CD4-positive, alpha-beta T cell treated with Interferon gamma for 1 hour (primary cell): Measurements from ENCODE around the gene RARRES2.
"Not testable (repeated sequence)": the region's sequence is repeated elsewhere in the genome, so short reads cannot be mapped to it uniquely, and the experiment has no call there.

Source experiments
- DNase-seq: peaks from one replicate; pipeline ENCODE4 v3.0.0-alpha.2; 2020

The RARRES2 gene

DNA sequence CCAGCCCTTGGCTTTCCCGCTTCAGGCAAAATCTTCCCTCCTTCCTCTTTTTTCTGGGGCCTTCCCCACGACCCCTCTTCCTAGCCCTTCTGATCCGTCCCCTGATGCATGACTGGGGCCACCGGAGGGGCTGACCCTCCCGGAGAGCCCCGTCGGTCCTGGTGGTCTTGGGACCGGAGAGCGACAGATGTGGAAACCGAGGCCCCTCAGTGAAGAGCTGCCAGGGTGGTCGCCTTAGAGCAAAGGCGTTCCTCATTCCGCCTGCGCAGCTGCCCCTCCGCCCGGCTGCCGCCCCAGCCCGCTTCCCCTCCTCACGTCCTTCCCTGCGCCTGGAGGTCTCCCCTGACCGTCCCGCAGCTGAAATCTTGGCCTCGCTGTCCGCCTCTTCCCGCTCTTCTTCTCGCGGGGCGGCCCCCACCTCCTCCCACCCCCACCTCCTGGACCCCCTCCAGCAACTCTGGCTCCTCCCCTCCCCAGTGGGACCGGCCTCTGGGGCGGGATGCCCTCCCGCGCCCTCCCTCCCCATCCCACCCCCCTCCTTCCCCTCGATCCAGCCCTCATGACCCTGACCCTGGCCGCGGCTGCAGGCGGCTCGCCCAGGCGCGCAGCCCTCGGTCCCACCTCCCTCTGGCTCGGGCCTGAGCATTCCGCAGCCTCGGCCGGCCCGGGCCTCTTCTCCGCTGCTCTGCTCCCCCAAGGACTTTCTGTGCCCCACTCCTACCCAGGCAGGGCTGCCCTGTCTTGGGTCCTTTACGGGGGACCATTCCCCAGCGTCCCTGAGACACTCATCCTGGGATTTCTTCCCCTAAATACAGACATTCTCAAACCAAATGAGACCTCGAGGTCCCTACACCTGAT, at the start of gene RARRES2:
TSS of gene RARRES2 (minus strand) at position 367 of the 858 bp plus-strand sequence. CDS start 1,020 bp downstream, outside the sequence.
- no peak for DNase-seq

DNA sequence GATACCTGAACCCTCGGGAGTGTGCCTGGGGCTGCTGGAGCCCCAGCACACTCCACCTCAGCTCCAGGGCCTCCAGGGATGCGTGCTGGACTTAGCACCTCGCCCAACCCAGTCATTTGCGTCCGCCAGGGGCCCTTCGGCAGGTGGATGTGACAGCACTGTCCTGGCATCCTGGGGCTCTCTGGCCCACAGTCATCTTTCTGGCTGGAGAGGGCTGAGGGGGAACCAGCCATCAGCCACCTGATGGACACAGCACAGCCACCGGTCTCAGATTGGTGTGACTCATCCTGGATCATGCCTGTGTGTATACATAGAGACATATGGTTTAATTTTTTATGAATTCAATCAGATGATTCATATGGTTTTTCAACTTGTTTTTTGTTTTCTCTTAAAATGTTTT, 48.8 kb upstream of the RARRES2 start:
- DNase-seq, result no peak

DNA sequence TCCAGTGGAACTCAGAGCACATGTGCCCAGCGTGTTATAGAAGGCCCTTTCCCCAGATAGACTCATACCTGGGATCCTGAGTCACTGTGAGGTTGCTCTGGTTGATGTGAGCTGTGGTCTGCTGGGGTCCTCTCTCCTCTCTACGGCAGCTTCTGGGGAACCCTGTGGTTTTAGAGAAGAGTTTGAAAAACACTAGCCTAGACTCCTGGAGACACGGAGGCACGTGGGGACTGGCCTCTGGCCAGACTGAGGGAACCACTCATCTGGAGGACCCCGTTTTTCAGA, 48.0 kb upstream of the RARRES2 start:
- no peak for DNase-seq

DNA sequence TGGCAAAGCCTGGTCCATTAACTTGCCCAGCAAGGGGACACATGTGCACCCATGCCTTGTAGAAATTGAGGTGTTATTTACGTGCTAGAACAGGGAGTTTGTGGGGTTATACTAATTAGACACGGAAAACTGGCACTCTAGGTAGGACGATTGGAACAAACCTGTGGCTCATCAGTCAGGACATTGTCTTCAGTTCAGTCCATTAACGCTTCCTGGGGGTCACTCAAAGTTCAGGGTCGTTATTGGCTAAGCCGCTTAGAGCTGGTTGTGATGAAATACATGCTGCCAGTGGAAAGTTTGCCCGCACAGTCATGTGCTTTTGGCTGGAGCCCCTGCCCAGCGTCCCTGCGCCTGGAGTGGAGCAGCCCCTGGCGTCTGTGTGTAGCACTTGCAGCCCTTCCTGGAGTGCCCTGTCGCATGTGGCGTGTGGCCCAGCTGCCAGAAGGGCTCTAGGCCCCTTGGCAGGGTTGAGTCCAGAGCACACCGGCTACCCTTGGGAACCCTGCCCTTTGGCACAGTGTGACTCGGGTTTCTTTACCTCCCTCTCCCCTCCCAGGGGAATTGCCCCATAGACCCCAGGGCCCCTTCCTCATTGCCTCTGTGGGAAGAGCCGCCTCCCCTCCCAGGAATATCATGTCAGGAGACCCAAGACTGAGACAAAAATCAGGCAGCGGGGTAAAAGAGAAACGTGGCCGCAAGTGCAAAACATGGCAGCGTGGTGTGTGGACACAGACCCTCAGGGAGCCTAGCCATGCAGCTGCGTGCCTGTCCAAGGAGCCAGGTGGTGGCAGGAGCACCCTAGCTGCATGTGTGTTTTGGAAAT, 47.5 kb upstream of the RARRES2 start:
- DNase-seq, result no peak

DNA sequence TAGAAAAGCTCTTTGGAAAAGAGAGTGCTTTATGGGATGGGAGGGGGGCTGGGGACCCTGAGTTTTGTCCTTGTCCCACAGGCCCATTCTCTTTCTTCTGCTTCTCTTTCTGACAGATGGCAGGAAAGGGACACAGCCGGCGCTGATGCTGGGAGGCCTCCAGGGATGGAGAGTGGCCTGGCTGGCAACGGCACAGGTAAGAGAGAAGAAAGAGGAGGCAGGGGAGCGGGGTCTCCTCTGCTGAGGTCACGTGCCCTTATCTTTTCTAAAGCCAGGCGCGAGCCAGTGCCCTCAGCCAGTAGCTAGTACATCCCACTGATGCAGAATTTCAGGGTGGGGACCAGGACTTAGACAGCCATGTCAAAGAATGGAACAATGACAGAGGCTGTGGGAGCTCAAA, 46.9 kb upstream of the RARRES2 start:
- no peak for DNase-seq

DNA sequence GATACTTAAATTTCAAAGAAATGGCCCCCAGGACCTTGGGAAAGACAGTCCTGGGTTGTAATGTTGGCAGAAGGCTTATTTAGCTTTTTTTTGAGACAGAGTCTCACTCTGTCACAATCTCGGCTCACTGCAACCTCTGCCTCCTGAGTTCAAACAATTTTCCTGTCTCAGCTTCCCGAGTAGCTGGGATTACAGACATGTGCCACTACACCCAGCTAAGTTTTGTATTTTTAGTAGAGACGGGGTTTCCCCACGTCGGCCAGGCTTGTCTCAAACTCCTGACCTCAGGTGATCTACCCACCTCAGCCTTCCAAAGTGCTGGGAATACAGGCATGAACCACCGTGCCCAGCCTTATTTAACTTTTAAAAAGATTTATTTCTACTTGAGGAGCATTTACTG, 44.5 kb upstream of the RARRES2 start:
- not testable (repeated sequence) for DNase-seq

DNA sequence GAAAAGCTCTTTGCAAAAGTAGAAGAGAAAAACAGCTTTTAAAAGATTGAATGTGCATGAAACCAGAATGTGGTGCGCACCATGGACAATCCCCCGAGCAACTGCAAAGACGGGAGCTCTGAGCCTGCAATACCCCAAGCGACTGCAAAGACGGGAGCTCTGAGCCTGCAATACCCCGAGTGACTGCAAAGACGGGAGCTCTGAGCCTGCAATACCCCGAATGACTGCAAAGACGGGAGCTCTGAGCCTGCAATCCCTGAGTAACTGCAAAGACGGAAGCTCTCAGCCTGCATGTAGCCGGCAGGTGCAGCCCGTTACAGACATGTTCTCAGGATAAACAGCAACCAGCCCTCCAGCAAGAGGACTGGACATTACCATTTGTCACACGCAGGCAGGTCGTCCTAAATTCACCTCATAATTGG, 43.9 kb upstream of the RARRES2 start:
- no peak for DNase-seq

DNA sequence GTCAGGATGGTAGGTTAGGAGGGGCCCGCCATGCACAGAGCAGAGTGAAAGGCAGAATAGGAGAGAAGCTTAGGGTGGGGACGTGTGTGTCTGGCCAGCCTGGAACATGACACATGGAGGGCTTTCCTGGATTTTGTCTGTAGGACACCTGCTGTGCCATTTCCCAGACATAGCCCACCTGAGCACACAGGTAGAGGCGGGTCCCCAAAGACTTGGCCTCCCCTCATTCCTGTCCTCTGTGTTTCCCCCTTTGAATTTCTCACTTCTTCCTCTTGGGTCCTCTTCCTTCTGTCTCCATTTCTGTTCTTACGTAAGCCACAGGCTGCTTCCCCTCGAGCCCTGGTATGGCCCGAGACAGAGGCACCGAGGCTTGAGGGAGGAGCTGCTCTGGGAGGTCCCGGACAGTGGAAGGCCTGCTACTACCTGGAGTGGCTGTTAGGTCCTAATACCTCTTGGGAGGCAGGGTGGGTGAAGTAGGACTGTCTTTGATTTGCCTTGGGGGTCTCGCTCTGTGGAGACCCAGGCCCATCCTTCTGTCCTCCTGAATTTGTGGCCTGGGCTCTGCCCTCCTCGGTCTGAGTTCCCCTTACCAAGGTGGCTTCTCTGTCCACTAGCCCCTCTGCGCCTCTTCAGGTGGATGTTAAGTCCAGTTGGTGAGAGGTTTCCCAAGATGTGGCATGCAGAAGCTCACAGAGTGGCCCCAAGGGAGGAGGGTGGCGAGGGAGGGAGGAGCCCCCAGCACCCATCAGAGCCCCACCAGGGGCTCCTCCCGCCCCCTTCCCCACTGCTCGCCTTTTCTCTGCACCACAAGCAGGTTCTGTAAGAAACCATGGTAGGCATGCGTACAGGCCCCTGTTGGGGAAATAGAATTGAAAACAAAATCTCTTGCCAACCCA, 43.2 kb upstream of the RARRES2 start:
- DNase-seq, result no peak

DNA sequence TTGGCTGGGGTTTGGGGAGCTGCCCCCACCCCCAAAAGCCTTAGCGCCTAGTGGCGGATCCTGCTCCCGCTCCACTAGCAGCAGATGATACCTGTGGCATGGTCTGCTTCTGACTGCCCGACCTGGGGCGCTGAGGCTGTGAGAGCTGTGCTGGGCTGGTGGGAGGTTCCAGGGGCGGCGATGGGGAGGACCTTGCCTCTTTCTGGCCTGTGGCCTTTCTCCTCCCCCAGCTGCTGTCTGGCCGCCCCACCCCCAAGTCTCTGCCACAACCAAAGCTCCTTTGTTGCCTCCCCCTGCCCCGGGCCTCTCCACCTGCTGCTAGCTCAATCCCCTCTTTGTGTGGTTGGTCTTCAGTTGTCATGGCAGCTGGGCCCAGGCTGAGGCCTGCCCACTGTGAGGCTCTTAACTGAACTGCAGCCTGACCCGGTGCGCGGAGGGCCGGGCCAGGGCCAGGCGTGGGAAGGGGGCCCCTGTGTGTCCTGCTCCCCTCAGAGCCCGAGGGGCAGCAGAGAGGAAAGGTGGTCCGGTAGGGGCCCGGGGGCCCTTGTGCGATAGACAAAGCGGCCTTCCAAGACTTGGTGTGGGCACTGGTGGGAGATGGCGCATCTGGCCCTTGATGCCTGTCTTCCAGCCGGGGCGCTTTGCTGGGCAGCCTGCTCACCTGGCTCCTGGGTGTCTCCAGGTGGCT, 42.4 kb upstream of the RARRES2 start:
- no peak for DNase-seq

DNA sequence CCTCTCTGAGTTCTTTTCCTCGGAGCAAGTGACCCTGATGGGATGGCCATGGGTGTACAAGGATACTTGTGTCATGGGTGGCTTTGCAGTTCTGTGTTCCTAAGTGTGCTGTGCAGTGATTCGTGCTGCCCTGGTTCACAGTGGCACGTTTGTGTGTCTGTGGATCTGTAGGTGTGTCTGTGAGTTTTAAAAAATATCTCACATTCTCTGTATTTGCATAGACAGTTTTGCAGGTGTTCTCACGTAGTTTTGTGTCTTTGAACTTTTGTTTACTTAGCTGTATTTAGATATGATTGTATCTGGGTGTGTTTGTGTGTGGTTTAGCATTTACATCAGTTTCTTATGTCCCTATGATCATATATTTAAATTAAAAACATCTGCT, 41.4 kb upstream of the RARRES2 start:
- DNase-seq, result no peak

DNA sequence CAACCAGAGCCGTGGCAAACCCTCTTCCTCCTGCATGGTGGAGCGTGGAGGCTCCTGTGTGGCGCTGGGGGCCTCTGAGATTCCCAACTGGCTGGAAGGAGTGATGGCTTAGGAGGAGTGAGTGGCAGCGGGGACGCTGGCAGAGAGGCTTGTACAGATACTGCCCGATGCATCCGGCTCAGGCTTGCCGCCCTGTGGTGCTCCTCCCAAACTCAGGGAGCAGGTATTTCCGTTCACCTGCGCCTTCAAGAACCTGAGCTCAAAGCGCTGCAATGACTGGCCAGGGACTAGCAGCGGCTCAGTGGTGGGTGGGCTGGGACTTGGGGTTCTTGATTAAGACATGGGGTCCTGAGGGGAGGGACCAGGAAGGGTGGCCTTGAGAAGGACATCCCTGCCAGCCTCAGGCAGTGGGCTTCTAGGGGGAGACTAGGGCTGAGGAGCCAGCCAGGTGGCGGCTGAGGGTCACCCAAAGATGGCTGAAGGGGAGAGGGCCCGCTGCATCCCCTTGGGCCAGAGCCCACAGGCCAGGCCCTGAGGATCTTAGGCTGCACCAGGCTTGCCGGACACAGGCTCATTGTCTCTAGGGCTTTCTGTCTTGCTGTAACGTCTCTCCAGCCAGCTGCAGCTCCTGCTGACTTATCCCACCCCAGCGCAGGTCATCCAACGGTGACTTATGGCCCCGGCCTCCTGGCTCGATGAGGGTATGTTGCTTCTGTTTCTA, 40.9 kb upstream of the RARRES2 start:
- DNase-seq, result no peak

DNA sequence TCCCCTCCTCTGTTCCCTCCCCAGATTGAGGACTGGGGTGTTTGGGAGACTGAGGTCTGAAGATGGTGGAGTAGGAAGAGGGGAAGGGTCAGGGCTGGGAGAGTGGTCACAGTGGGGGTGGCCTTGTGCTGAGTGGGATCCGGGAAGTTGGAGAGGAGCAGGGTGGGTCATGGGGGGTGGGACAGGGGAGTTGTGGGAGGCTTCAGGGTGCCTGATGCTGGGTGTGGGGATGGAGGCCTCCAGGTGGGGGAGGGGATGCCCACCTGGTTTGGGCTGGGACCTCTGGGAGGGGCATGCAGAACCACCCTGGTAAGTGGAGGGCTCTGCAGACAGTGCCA, 40.3 kb upstream of the RARRES2 start:
- no peak for DNase-seq

DNA sequence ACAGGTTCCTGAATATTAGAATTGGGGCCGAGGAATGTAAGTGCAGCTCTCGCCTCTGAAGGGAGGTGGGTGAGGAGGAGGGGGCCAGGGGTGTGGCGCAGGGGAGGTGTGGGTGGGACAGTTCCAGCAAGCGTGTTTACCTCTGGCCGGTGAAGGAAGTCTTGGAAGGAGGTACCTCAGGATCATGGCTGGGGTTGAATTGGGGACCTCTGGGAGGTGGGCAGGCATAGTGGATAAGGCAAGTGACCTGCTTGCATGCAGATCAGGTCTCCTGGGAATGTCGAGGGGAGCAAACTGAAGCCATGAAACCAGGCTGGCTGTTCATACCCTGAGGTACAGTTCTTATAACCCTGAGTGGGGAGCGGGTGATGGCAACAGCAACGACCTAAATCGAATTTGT, 39.7 kb upstream of the RARRES2 start:
- no peak for DNase-seq

DNA sequence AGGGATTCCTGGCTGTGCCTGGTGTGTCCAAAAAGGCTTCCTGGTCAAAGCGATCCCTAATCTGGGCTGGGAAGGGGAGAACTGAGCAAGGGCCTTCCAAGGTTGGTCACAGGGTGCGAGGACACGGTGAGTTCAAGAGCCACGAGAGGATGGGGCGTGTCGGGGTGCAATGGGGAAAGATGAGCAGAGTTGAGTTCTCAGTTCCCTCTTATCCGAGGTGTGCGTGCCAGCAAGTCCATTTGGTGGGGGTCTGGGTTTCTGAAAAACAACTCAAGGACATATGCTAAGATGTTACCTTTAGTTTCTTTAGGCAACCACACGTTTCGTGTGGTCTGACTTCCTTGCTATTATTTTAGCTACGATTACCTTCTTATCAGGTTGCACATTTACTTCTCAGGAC, 39.0 kb upstream of the RARRES2 start:
- DNase-seq, result no peak

DNA sequence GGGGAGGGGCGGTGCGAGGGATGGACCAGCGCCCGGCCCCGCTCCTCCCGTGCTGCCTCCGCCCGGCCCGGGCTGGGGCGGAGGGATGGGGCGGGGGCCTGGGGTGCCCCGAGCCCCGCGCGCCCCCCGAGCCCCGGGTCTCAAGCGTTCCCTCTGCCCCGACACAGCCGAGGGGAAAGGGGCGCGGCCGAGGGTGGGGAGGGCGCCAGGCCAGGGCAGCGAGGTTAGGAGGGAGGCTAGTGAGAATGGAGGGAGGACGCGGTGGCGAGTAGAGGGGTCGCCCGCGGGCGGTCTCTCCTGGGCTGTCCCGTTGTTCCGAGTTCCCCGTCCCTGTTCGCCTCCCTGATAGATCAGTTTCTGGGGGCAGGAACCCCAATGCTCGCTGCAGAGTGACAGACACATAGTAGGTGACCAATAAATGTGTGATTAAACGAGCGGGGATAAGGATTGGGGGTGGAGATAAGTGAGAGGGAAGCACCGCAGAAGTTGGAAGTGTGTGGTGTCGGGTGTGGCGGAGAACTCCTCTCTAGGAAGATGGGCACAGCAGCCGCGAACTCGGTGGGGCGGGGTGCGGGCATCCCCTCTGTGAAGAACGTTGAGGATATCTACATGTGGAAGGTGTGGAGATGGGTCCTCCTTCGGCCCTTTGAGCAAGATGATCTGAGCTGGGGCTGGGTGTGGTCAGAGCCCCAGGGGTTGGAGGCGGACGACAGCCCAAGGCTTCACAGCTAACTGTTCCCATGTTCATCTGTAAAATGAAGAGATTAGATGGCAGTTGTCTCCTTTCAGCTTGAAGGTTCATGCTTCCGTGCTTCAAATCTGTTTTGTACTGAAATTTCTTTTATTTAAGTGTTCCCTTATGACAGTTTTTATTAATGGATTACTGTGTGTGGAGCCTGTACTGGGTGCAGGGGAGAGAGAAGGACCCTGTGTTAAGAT, 38.3 kb upstream of the RARRES2 start:
- DNase-seq, result no peak

DNA sequence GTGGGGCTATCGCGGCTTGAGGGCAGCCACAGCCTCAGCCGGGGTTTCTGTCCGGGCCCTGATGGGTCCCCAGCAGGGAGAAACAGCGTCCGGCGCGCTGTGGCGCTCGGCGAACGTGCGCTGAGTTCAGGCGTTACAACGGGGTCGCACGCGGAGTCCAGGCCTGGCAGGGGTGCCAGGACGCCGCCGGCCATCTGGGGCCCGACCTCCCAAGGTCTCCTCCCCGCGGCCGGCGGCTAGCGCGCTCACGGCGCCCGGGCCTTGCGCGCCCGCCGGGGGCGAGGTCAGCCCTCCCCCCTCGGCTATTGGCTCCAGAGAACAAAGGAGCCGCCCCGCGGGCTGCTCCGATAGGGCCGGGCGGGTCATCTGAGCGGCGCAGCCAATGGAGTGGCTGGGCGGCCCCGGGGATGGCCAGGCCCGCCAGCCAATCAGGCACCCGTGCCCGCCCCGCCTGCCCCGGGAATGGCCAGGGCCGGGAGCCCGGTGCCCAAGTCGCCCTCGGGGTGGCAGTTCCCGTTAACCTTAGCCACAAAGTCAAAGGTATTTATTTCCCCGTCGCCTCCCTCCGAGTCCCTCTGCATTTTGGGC, 37.5 kb upstream of the RARRES2 start, which contains the start of gene ZNF775:
TSS of gene ZNF775 (plus strand) at position 478 of the 588 bp plus-strand sequence. CDS start 9,141 bp downstream, outside the sequence.
- DNase-seq, result peak; percentile 91

DNA sequence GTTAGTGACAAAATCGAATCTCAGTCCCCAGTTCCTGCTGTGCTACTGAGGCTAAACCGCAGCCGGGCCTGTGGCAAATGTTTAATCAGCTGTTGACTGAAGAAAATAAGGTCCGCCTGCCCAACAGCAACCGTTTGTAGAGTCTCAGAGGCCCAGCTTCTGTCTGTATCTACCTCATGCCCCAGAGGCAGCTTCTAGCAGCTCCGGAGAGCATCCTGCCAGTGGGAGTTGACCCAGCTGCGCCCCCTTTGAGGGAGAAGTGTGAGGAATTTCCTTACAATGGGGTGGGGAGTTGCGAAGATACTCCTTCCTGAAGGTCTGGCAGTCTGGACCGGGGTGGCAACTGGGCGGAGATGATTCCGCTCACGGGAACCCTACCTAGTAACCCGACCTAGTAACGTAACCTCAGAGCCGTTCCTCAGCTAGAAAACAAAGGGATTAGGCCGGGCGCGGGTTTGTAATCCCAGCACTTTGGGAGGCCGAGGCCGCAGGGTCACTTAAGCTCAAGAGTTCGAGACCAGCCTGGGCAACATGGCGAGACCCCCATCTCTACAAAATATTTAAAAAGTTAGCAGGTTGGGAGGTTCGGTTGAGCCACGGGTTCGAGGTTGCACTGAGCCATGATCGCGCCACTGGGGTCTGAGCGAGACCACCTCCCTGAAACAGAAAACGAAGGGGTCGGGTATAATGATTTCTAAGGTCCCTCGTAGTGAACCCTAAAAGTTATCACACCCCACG, 36.9 kb upstream of the RARRES2 start:
- DNase-seq, result peak; percentile 39

DNA sequence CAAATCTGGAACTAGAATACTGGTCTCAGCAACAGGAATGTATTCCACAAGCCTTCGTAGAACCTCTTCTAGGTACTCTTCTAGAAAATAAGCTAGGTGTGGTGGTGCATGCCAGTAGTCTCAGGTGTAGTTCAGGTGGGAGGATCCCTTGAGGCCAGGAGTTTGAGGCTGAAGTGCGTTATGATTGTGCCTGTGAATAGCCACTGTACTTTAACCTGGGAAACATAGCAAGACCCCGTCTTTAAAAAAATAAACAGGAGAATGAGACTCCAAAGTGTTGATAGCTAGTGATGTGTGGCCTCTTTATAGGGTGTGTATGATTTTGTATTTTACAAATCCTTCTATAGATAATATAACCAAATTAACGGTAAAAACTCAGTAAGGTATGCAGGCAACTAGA, 36.2 kb upstream of the RARRES2 start:
- no peak for DNase-seq

DNA sequence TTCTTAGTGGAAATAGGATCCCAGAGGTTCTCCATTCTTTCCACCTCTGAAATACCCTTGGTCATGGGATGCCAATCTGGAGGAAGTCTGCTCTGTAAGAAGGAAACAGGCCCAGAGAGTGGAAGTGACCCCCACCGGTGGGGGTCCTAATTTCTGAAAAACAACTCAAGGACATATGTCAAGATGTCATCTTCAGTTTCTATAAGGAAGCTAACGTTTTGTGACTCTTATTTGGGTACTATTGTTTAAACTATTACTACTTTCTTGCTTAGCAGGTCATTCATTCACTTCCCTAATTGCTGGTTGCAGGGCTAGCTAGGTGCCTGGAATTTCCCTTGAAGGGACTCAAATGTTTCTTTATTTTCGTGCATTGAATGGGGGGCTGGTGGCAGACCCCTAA, 35.8 kb upstream of the RARRES2 start:
- DNase-seq, result no peak

DNA sequence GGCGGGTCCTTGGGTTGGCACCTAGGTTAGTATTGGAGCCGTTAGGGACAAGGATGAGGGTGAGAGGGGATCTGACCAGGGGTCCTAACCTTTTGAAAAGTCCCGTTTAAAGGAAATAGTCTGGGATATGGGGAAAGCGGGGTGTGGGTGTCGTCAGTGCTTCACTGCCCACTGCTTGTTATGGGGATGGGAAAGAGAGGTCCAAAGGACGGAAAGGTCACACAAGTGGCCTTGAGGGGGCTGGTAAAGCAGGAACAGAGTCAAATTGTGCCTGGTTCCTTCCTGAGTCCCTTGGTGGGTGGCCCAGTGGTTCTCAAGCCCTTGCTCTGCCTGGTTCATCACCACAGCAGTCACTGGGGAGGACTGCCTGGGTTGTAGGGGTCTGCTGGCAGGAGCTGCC, 35.1 kb upstream of the RARRES2 start:
- DNase-seq, result no peak
